Right hindlimb (tissue), 1 donor: Measurements from ENCODE around the gene TGFB1.
A peak's percentile ranks its signal among the peaks of the same experiment; 100 is the strongest.
"Not testable (repeated sequence)": the region's sequence is repeated elsewhere in the genome, so short reads cannot be mapped to it uniquely, and the experiment has no call there.

Experiments used
- DNase-seq: peaks from one replicate; pipeline ENCODE4 v3.0.0-alpha.2; 2018

TGFB1 gene

GRCh38 chr19:41298348-41298964 lies 55.3 kb downstream of the TGFB1 start:
- peak; percentile 94 for DNase-seq

- DNase-seq = no peak
These were observed 55.9 kb downstream of the TGFB1 start for GRCh38 chr19:41297628-41298347.

GRCh38 chr19:41296433-41296871 lies 57.3 kb downstream of the TGFB1 start:
- no peak for DNase-seq

GRCh38 chr19:41295499-41295898 lies 58.2 kb downstream of the TGFB1 start:
- no peak for DNase-seq

GRCh38 chr19:41294393-41294792 lies 59.3 kb downstream of the TGFB1 start:
- DNase-seq = no peak

- DNase-seq = not testable (repeated sequence)
These were observed 63.9 kb downstream of the TGFB1 start for GRCh38 chr19:41289814-41290213.

GRCh38 chr19:41288673-41289530 lies 64.8 kb downstream of the TGFB1 start:
- DNase-seq = no peak
